MM.1S (cell line): Measurements from ENCODE around the gene HS6ST1.

Experiments used
- DNase-seq: peaks from one replicate; pipeline ENCODE4 v3.0.0-alpha.2; 2015
- H2AFZ ChIP-seq: fragments of 300-600 bp; sonication (generic); 2 replicates; pipeline ENCODE4 v1.6.0; 2016; ENCODE audit warnings: antibody characterized with exemption, low read length
- H3F3A ChIP-seq: fragments of 300-600 bp; sonication (generic); 2 replicates; pipeline ENCODE4 v1.6.1; 2016; ENCODE audit warnings: mild to moderate bottlenecking, antibody characterized with exemption, low read length, moderate library complexity, mixed read lengths; ENCODE audit not compliant: insufficient read depth
- H3K27ac ChIP-seq: fragments of 300-600 bp; sonication (generic); 2 replicates; pipeline ENCODE4 v1.5.1; 2016; ENCODE audit warnings: mild to moderate bottlenecking, low read length
- H3K27me3 ChIP-seq: fragments of 300-600 bp; sonication (generic); replicated peaks from 2 replicates; pipeline ENCODE4 v1.6.0; 2016; ENCODE audit warnings: low read length; ENCODE audit not compliant: insufficient read depth
- H3K36me3 ChIP-seq: fragments of 300-600 bp; sonication (generic); replicated peaks from 2 replicates; pipeline ENCODE4 v1.6.1; 2016; ENCODE audit warnings: mild to moderate bottlenecking, low read length, mixed read lengths; ENCODE audit not compliant: insufficient read depth
- H3K4me1 ChIP-seq: fragments of 300-600 bp; sonication (generic); 2 replicates; pipeline ENCODE4 v1.6.1; 2016; ENCODE audit warnings: low read length, mixed read lengths
- H3K4me2 ChIP-seq: fragments of 300-600 bp; sonication (generic); 2 replicates; pipeline ENCODE4 v1.6.0; 2016; ENCODE audit warnings: low read depth, low read length
- H3K4me3 ChIP-seq: fragments of 300-600 bp; sonication (generic); 2 replicates; pipeline ENCODE4 v1.5.1; 2016; ENCODE audit warnings: low read length, mixed read lengths
- H3K79me2 ChIP-seq: fragments of 300-600 bp; sonication (generic); 2 replicates; pipeline ENCODE4 v1.6.1; 2016; ENCODE audit warnings: mixed run types, low read length, mixed read lengths
- H3K9ac ChIP-seq: fragments of 300-600 bp; sonication (generic); 2 replicates; pipeline ENCODE4 v1.6.1; 2016; ENCODE audit warnings: low read length, mixed read lengths
- H3K9me2 ChIP-seq: fragments of 300-600 bp; sonication (generic); replicated peaks from 2 replicates; pipeline ENCODE4 v1.6.1; 2016; ENCODE audit warnings: mild to moderate bottlenecking, low read length, mixed read lengths; ENCODE audit not compliant: insufficient read depth
- H3K9me3 ChIP-seq: fragments of 300-600 bp; sonication (generic); replicated peaks from 2 replicates; pipeline ENCODE4 v1.6.1; 2016; ENCODE audit warnings: mild to moderate bottlenecking, low read length, mixed read lengths; ENCODE audit not compliant: insufficient read depth
- H4K20me1 ChIP-seq: fragments of 300-600 bp; sonication (generic); 2 replicates; pipeline ENCODE4 v1.6.1; 2016; ENCODE audit warnings: mild to moderate bottlenecking, low read length, moderate library complexity, mixed read lengths; ENCODE audit not compliant: insufficient read depth
- EZH2 ChIP-seq: fragments of 300-600 bp; sonication (generic); optimal IDR thresholded peaks from 2 replicates; pipeline ENCODE3; 2017; ENCODE audit warnings: low read depth, mild to moderate bottlenecking, antibody characterized with exemption, low read length, mixed read lengths
- EZH2phosphoT487 ChIP-seq: fragments of 300-600 bp; sonication (generic); IDR thresholded peaks from 2 replicates; pipeline ENCODE4 v1.6.1; 2018; ENCODE audit warnings: antibody characterized with exemption, low read length
- TF ChIP-seq, protein P1 (sequence below): fragments of 300-600 bp; sonication (generic); IDR thresholded peaks from 2 replicates; pipeline ENCODE4 v1.5.1; 2016; ENCODE audit warnings: antibody characterized with exemption, low read length, mixed read lengths

The HS6ST1 gene

DNA sequence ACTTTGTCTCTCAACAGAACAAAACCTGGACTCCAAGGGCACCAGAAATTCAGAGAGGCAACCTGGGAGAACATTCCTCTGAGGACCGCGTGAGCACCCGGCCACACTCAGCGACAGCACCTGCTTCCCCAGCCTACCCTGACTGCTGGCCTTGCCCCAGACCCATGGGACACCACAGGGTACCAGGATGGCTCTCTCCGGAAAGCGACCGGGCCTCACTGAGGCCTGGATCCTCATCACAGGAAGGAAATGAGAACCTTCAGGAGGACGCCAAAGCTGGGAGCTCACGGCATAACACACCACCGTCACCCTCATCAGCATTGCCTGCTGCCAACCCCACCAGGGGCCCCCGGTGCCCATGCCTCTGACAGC lies 38.9 kb downstream of the HS6ST1 start:
- no peaks in the 10 kb centered on the region for H3K9me2 ChIP-seq
- H3K4me2 ChIP-seq, result no peak overlapping the region
- H3K27me3 ChIP-seq, result no peaks in the 10 kb centered on the region
- no peaks in the 10 kb centered on the region for H4K20me1 ChIP-seq
- no peak overlapping the region for H3K4me3 ChIP-seq
- TF ChIP-seq, protein P1, sequence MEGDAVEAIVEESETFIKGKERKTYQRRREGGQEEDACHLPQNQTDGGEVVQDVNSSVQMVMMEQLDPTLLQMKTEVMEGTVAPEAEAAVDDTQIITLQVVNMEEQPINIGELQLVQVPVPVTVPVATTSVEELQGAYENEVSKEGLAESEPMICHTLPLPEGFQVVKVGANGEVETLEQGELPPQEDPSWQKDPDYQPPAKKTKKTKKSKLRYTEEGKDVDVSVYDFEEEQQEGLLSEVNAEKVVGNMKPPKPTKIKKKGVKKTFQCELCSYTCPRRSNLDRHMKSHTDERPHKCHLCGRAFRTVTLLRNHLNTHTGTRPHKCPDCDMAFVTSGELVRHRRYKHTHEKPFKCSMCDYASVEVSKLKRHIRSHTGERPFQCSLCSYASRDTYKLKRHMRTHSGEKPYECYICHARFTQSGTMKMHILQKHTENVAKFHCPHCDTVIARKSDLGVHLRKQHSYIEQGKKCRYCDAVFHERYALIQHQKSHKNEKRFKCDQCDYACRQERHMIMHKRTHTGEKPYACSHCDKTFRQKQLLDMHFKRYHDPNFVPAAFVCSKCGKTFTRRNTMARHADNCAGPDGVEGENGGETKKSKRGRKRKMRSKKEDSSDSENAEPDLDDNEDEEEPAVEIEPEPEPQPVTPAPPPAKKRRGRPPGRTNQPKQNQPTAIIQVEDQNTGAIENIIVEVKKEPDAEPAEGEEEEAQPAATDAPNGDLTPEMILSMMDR, result no peak
- TF ChIP-seq EZH2phosphoT487 (no peak), EZH2 (no peak)
- no peak overlapping the region for H3K9ac ChIP-seq
- H3K27ac ChIP-seq, result no peak overlapping the region
- no peaks in the 10 kb centered on the region for H3K36me3 ChIP-seq
- H3K79me2 ChIP-seq, result peaks cover 51% of the 10 kb centered on the region
- no peaks in the 10 kb centered on the region for H3K9me3 ChIP-seq
- DNase-seq, result no peak
- H3K4me1 ChIP-seq, result no peaks in the 10 kb centered on the region
- no peak overlapping the region for H2AFZ ChIP-seq
- no peaks in the 10 kb centered on the region for H3F3A ChIP-seq

DNA sequence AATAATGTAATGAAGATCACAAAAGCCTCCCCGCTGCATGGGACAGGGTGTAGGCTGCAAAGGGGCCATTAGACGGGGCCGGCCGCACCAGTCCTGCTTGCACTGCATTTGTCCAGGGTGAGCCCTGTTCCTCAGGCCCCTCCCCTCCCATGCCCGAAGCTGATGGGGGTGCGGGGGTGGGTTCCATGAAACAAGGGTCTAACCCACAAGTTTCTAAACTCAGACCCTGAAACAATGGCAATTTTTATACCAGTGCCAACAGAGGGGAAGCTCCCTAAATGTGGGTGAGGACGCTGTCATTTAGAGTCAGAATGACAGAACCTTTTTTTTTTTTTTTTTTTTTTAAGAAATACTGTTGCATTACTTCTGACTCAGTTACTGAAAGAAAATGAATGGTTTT lies 39.7 kb downstream of the HS6ST1 start:
- Histone ChIP-seq H4K20me1 (no peaks in the 10 kb centered on the region), H3K4me1 (no peaks in the 10 kb centered on the region), H3K9ac (no peak overlapping the region), H3K79me2 (peaks cover 47% of the 10 kb centered on the region), H3F3A (no peaks in the 10 kb centered on the region), H3K36me3 (no peaks in the 10 kb centered on the region), H3K27ac (no peak overlapping the region), H3K4me2 (no peak overlapping the region), H3K4me3 (no peak overlapping the region), H3K9me3 (no peaks in the 10 kb centered on the region), H2AFZ (no peak overlapping the region), H3K27me3 (no peaks in the 10 kb centered on the region), H3K9me2 (no peaks in the 10 kb centered on the region)
- no peak for DNase-seq
- TF ChIP-seq EZH2 (no peak), EZH2phosphoT487 (no peak)
- TF ChIP-seq, protein P1, result no peak

DNA sequence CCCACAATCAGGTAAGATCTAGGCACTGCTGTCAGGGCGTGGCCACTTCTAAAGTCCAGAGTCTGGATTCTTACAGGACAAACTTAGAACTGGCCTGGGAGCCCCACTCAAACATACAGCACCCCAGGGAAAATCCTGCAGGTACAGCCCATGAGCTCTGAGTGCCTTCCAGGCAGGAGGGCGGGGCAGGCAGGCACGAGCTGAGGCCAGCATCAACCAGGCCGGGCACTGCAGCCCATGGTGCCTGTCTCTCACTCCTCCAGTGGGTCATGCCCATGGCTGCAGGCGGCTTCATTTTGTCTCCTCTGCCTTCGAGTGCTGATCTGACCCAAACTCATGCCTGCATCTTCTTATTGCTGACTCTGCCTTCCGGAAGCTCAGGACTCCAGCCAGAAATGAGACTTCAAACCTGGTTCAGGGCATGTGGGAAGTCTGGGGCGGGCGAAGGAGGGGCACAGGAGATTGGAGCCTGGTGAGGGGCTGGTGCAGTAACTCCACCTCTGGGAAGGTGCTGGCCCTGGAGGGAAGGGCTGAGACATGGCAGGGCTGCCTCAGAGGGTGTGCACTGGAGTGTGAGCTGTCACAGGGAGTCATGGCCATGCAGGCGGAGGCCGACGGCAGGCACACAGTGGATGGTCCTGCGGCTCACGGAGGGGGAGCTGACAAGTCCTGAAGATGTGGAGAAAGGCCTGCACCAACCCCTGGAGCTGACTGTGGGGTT lies 40.5 kb downstream of the HS6ST1 start:
- Histone ChIP-seq H3K79me2 (peaks cover 47% of the 10 kb centered on the region), H3K9me2 (no peaks in the 10 kb centered on the region), H3K4me2 (no peak overlapping the region), H4K20me1 (no peaks in the 10 kb centered on the region), H3K36me3 (no peaks in the 10 kb centered on the region), H3K9ac (no peak overlapping the region), H3K4me1 (no peaks in the 10 kb centered on the region), H3K27me3 (no peaks in the 10 kb centered on the region), H3F3A (no peaks in the 10 kb centered on the region), H3K4me3 (no peak overlapping the region), H2AFZ (no peak overlapping the region), H3K9me3 (no peaks in the 10 kb centered on the region), H3K27ac (no peak overlapping the region)
- DNase-seq, result no peak
- TF ChIP-seq, protein P1, result no peak
- TF ChIP-seq EZH2phosphoT487 (no peak), EZH2 (no peak)
